ENCODE data around the gene TSR3.
A peak's percentile ranks its signal among the peaks of the same experiment; 100 is the strongest.

Gene TSR3

GRCh38 chr16:1351582-1352362 is at the start of gene TSR3, which contains the start of gene GNPTG:
TSS of gene TSR3 (minus strand) at chr16:1351878. CDS start at chr16:1351804, 74 bp downstream.
TSS of gene GNPTG (plus strand) at chr16:1351931. CDS start at chr16:1351966, 35 bp downstream.
- peak; percentile 70 for DNase-seq (ENCODE audit: low read depth)

DNA sequence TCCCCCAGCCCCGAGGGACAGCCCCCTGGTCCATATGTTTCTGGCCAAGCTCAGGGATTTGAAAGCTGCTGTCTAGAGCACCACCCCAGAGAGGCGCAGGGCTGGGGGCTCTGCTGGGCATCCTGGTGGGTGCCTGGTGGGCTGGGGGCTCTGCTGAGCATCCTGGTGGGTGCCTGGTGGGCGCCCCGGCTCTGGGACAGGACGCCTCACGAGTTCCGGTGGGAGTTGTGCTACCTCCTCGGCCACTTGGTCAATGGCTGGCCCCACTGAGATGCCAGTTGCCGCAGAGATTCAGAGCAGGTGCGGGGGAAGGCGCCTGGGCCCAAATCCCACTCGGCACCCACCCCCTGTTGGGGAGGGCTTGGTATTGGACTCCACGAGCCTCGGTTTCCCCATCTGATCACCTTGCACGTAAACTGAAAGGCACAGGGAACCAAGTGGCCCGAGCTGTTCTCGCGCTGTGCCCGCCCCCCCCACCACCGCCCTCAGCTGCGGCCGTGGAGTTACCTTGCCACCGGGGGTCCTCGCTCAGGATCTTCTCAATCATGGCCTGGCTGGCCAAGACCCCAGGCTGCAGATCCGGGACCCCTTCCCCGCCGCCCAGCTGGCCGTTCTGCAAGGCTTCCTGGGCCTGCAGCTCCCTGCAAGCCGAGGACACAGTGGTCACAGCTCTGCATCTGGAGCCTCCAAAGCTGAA is 49.5 kb upstream of the TSR3 start:
- no peak for DNase-seq (ENCODE audit: low read depth)

DNA sequence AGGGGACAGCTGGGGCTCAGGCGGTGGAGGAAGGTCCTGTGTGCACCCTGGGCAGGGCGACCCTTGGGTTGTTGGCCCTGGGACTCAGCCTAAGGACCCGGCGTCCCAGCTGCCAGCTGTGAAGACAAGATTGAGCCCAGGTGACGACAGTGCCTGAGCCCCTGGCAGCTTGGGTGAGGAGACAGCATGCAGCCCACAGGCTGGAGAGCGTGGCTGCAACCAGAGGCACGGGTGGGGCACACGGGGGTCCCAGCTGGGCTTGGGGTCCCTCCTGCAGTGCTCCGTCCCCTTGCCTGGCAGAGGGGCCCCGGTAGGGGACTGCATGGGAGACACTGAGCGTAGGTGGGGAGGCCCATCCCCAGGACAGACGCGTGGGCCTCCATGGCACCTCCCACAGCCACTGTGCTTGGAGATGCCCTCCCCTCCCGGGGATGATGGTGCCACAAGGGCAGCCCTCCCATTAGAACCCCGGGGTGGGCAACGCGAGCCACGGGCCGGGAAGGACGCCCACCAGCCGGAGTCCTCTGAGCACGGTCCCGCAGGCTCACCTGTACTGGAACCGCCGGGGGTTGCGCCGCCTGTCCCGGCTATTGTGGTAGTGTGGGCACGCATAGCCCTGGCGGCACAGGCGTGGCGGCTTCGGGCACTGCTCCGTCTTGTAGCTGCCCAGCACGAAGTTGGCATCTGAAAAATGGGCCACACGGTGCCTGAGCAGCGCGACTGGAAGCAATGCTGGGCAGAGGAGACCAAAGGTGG is 47.3 kb upstream of the TSR3 start:
- no peak for DNase-seq (ENCODE audit: low read depth)

DNA sequence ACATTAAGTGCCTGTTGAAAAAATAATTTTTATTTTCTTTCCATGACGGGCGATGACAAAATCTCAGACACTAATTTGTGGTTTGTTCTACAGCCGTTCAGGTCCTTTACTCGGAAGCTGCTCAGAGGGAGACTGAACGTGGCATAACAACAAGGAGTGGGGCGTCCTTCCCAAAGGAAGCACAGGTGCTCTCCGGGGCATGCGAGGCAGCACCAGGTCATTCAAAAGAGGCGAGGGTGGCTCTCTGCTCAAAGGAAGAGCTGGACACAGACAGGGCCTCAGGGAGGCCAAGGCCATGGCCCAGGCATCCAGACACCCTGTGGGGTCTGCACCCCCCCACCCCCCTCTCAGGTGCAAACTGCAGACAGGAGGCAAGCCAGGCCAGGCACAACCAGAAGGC is 46.7 kb upstream of the TSR3 start:
- no peak for DNase-seq (ENCODE audit: low read depth)

DNA sequence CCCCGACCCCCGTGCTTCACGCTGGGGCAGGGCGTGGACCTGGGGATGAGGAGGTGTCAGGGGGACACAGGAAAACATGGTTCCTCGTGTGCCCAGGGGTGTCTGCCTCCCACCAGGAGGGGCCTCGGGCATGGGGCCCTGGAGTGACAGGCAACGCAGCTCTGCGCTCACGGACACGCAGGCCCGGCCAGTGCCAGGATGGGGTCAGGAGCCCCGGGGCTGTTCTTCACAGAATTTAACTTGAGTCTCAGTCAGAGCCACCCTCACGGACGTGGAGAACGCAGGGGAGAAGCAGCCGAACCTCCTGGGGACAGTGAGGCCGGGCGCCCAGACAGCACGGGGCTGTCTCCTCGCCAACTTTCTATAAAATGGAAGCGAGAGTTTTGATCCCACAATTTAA is 46.1 kb upstream of the TSR3 start:
- no peak for DNase-seq (ENCODE audit: low read depth)

- no peak for DNase-seq (ENCODE audit: low read depth)
These were observed 43.9 kb upstream of the TSR3 start for GRCh38 chr16:1395444-1396031.

DNA sequence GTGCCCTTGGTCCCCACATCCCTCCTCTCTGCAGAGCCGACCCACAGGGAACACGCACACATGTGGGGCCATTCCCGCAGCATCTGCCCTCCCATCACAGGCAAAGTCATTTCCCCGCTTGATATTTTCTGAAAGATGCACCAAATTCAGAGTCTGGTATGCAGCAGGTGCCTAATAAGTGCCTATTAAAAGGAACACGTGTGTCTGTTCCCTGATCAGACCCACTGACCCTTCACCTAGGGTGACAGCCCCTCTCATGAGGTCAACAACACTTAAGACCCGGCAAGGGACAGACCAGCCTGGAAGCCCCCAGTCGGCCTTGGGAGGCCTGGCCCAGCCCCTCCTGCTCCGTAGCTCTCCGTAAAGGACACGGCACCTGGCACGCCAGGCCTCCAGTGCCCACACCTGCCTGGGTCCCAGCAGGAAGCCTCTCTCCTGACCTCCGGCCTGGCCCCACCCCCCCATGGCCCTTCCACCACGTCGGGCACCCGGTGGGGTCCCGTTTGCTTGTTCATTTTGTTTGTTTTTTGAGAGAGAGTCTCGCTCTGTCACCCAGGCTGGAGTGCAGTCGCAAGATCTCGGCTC is 42.8 kb upstream of the TSR3 start:
- no peak for DNase-seq (ENCODE audit: low read depth)

DNA sequence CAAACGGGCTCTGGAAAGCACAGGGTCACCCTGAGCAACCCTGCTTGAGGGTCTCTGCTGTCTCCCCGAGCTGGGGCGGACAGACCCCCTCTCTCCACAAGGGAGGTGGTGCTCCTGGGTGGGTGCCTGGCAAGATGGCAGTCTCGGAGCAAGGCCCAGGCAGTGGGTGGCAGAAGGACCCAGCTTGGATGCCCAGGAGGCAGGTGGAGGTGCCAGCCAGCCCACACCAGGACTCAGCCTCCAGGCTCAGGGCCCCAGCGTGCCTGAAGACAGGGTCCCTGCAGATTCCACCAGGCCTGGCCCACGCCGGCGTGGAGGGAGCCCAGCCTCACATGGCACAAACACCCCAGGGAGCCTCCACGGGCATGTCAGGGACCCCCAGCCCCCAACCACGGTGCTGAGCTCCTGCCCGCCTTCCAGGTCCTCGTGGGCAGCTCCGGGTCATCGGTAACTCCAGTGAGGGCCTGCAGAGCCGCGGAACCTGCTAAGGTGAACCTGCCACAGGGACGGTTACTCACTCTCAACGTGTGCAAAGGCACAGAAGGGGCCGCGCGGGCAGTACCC is 42.0 kb upstream of the TSR3 start:
- no peak for DNase-seq (ENCODE audit: low read depth)

DNA sequence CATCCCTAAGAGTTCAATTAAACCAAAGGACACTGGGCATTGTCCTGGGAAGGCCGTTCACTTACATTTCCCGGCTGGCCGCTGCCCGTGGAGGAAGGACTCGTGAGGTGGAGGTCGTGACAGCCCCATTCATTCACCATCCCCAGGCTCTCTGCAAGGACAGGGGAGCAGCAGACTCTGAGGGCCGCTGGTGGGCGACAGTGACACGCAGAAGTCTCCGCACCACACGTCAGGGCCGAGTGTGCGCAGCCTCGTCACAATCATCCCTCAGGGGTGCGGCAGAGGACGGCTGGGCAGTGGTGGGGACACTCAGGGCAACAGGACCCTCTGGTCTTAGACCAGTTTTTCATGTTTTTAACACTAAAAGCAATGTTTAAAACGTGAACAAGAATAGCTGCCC is 41.1 kb upstream of the TSR3 start:
- DNase-seq (ENCODE audit: low read depth) = no peak

GRCh38 chr16:1390239-1390779 is 38.6 kb upstream of the TSR3 start:
- DNase-seq (ENCODE audit: low read depth) = no peak

- DNase-seq (ENCODE audit: low read depth) = no peak
These were observed 38.1 kb upstream of the TSR3 start for GRCh38 chr16:1389762-1390161.

DNA sequence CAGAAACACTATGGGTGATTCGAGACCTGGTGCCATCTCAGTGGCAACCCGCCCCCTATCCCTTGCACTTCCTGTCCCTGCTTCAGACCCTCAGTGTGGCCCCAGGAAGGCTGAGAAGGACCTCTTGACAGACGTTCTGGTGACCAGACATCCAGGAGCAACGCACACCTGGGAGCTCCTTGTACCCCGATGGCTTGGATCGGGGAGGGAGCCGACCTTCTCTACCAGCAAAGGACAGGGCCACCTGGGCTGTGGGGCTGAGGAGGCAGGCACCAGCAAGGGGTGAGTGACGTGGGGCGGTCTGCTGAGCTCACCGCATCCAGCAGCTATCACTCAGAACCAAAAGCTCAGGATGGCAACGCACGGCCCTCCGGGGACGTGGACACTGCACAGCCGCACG is 35.7 kb upstream of the TSR3 start:
- no peak for DNase-seq (ENCODE audit: low read depth)

DNA sequence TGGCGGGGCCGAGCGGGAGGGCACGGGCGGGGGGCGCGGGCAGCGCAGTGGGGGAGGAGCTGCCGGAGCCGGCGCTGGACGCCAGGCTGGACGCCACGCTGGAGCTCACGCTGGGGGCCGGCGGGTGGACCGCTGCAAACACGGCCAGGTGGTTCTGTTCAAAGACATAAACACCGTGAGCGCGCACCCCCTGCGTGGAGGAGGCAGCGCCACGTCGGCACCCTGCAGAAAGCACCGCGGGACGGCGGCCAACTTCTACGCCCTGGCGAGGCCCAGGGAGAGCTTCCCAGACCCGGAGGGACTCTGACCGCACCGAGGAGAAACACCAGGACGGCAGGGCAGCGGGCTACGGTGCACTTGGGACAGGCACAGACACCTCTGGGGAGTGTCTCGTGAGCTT is 33.6 kb upstream of the TSR3 start:
- no peak for DNase-seq (ENCODE audit: low read depth)

DNA sequence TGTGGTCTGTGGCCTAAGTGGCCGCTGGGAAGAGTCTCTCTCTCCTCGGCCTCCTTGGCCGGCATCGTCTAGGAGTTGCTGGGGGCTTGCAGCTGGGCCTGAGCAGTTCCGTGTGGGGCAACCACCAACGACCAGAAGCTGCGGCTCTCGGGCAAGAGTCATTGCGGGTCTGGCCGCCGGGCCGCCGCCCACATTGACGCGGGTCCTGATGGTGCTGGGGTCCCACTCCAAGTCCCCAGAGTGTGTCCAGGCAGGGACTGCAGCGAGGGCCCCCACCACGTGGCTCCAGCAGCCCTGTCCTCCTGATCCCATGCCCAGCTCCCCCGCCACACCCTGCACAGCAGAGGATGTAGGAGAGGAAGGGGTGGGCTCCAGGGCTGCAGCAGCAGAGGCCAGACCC is 31.9 kb upstream of the TSR3 start:
- DNase-seq (ENCODE audit: low read depth) = no peak

GRCh38 chr16:1381612-1382406 is 30.1 kb upstream of the TSR3 start:
- DNase-seq (ENCODE audit: low read depth) = no peak

GRCh38 chr16:1380195-1380594 is 28.5 kb upstream of the TSR3 start:
- no peak for DNase-seq (ENCODE audit: low read depth)

GRCh38 chr16:1379304-1380076 is 27.8 kb upstream of the TSR3 start:
- peak; percentile 45 for DNase-seq (ENCODE audit: low read depth)

DNA sequence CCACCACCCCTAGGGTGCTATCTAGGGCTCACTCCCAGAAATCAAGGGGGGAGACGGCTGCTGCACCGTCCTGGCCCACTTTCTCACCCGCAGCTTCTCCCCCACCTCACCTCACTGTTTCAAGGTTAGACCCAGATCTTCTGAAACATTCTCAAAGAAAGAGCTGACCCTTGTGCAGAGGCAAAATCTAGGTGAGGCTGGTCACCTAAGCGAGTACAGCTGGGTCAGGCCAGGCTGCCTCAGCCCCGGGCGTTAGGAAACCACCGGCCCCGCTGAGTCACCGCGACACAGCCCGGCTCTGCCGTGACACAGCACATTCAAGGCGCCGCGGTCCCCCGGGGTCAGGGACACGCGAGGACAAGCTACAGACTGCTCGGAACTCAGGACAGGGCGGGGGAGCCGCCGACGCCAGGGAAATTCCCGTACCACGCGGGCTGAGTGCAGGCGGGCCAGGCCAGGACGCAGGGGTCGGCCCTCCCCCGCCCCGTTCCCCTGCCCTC is 27.2 kb upstream of the TSR3 start:
- DNase-seq (ENCODE audit: low read depth) = peak; percentile 27

- no peak for DNase-seq (ENCODE audit: low read depth)
These were observed 26.6 kb upstream of the TSR3 start for GRCh38 chr16:1378087-1378803.
